ENCODE data around the gene PNMA8B.
"Not testable (repeated sequence)": the region's sequence is repeated elsewhere in the genome, so short reads cannot be mapped to it uniquely, and the experiment has no call there.

PNMA8B gene, protein sequence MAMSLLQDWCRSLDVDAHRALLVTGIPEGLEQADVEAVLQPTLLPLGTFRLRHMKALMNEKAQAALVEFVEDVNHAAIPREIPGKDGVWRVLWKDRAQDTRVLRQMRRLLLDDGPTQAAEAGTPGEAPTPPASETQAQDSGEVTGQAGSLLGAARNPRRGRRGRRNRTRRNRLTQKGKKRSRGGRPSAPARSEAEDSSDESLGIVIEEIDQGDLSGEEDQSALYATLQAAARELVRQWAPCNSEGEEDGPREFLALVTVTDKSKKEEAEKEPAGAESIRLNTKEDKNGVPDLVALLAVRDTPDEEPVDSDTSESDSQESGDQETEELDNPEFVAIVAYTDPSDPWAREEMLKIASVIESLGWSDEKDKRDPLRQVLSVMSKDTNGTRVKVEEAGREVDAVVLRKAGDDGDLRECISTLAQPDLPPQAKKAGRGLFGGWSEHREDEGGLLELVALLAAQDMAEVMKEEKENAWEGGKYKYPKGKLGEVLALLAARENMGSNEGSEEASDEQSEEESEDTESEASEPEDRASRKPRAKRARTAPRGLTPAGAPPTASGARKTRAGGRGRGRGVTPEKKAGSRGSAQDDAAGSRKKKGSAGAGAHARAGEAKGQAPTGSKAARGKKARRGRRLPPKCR

DNA sequence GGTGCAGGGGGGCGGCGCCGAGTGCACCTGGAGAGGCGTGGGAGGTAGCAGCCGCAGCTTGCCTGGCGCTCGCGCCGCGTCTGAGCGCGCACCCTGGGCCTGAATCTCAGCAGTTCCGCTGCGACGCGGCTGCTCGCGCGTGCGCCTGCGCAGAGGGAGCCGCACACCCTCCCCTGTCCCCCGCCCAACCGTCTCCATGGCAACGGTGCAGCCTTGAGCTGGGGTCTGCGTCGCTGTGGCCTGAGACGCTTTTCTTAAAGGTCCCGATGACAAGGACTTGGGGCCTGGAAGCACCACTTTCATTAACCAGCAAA lies at the start of gene PNMA8B:
Gene PNMA8B, minus strand, starts transcription at position 82 of the 314 bp plus-strand sequence. CDS start 402 bp downstream, outside the sequence.
- peak; percentile 56 for DNase-seq

- no peak for DNase-seq
Observed at GRCh38 chr19:46544651-46545050, 49.0 kb upstream of the PNMA8B start.

GRCh38 chr19:46542428-46543230 lies 47.0 kb upstream of the PNMA8B start:
- peak; percentile 88 for DNase-seq

DNA sequence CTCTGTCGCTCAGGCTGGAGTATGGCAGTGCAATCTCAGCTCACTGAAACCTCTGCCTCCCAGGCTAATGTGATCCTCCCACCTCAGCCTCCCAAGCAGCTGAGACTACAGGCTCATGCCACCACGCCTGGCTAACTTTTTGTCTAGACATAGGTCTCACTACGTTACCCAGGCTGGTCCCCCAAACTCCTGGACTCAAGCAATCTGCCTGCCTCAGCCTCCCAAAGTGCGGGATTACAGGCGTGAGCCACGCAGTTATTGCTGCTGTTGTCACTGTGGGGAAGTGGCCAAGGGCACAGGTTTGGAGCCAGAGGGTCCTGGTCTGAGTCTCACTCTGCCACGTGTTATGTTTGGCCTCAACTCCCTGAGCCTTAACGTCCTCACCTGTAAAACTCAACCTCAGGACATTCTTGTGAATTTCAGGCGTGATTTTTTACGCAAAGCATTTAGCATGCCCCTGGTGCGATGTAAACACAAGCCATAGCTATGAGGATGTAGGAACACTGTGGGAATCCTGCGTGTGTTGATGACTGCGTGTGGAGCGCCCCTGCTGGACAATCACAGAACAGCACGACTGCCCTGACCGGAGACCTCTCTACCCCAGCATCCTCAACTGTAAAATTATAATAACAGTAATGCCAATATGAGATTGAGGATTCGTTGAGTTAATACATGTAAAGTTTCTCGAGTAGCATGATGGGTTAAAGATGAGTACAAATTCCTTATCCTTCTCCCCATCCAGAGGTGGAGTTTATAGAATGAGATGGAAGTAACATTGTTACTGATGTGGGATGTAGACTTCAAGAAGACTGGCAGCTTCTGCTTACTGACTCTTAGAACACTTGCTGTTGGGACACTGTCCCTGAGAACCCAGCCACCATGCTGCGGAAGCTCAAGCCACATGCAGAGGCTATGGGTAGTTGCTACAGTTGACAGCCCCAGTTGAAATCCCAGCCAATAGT lies 41.8 kb upstream of the PNMA8B start:
- peak; percentile 75 for DNase-seq

DNA sequence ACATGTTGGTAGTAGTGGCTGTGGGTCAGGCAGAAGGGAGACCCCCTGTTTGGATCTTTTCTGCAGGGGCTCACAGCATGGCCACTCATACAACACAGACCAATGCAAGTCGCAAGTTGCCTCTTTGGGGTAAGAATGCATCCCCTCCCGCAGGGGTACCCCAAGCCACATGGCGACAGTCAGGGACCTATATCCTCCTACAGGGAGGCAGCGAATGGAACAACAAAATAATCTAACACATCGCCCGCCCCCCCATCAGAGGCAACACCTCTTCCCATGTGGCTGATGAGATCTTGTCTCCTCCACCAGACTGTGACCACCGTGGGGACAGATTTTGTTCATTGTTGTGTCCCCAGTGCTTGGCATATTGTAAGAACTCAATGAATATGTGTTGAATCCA lies 40.7 kb upstream of the PNMA8B start:
- DNase-seq, result no peak

DNA sequence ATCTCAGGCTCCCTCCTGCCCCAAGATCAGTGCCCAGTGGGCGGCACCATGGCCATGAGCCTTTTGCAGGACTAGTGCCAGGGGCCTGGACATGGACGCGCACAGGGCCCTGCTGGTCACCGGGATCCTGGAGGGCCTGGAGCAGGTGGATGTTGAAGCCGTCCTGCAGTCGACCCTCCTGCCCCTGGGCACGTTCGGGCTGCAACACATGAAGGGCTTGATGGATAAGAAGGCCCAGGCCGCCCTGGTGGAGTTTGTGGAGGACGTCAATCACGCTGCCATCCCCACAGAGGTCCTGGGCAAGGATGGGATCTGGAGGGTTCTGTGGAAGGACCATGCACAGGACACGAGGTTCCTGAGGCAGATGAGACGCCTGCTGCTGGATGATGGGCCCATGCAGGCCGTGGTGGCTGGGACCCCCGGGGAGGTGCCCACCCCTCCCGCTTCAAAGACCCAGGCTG lies 38.0 kb upstream of the PNMA8B start:
- no peak for DNase-seq

GRCh38 chr19:46533078-46533620 lies 37.5 kb upstream of the PNMA8B start:
- DNase-seq, result no peak

DNA sequence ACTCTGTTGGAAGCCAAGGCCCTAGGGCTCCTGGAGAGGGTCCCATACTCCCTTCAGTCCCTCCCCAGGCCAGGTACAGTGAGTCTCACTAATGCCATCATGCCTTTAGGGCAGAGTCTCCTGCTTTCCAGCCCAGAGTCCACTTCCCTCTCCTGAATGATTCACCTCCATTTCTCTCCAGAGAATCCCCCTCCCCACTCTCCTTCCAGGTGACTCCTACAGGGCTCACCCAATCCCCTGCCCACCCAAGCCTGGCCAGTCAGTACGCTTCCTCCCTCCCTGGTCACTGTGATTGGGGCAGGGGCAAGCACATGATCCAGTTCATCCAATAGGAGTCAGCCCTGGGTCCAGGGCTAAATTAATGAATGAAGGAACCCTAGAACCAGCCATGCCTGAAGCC lies 35.0 kb upstream of the PNMA8B start:
- no peak for DNase-seq

DNA sequence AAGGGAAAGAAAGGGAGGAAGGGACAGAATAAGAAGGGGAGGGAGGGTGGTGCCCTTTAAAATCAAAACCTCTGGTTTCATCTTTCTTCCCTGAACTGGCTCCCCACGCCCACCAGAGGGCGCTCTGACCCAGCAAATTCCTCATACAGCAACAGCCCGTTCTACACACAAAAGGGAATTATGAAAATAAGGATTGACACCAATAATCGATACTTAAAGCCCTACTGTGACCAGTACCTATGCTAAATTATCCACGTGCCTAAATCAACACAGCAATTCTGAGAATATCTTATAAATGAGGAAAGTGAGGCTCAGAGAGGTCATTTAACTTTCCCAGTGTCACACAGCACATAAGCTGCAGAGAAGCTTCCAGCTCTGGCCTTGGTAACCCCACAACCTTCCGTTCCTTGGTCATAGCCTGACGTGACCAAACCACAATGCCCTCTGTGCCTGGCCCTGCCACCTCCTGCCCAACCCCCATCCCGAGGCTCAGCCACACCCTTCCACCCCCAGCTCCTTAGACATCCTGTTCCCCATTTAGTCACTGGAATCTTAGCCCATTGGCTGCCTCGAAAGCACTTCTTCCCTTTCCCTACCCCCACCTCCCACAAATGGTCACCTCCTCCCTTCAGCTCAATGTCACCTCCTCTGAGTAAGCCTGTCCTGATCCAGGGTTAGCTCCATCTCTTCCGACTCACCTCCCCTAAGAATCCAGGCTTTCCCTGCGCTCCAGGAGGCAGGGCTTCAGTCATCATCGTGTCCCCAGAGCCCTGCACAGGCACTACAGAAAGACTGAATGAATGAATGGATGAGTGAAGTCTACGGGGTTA lies 34.2 kb upstream of the PNMA8B start:
- peak; percentile 82 for DNase-seq

GRCh38 chr19:46528601-46529590 lies 33.2 kb upstream of the PNMA8B start:
- no peak for DNase-seq

DNA sequence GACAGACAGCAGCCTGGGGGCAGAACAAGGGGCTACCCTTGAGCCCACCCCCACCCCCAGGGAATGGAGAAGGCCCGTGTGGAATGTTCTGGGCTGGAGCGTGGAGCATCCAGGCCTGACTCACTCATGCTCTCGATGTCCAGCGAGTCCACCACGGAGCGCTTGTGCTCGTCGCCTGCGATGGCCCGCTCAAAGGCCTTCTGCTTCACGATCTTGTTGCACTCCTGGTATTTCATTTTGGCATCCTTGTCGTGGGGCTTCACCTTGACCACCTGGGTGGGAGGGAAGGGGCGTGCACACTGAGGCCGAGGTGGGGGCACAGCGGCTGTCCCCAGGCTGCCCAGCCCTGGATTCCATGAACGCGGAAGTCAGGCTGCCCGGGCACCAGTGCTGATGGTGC lies 31.1 kb upstream of the PNMA8B start:
- DNase-seq, result not testable (repeated sequence)

DNA sequence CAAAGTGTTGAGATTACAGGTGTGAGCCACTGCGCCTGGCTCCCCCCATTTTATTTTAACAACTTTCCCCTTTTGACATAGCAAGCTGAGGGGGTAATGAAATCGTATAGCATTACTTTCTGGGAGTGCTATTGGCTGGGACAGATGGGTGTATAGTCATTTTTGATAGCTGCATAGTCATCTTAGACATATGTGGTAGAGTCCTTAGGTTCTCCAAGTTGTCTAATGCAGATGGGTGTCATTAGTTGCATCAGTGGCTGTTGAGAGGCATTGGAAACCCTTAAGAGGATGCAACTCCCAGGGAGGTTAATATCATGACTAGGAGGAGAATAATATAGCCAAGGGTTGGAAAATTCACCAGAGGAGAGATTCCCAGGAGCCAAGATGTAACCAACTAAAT lies 28.6 kb upstream of the PNMA8B start:
- DNase-seq, result no peak

DNA sequence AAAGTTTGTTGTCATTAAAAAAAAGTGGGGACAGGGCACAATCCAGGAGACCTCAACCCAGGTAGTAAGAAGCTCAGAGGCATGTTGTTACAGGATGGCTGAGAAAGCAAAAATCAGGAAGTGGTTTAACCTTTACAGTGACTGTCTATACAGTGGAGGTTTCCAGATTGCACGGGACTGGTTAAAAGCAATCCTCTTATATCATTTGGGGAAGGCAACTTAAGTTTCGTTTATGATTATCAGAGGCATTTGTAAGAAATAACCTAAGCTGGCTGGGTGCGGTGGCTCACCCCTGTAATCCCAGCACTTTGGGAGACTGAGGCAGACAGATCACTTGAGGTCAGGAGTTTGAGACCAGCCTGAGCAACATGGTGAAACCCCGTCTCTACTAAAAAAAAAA lies 27.3 kb upstream of the PNMA8B start:
- DNase-seq, result peak; percentile 47

- no peak for DNase-seq
Observed at GRCh38 chr19:46521241-46521868, 25.7 kb upstream of the PNMA8B start.

DNA sequence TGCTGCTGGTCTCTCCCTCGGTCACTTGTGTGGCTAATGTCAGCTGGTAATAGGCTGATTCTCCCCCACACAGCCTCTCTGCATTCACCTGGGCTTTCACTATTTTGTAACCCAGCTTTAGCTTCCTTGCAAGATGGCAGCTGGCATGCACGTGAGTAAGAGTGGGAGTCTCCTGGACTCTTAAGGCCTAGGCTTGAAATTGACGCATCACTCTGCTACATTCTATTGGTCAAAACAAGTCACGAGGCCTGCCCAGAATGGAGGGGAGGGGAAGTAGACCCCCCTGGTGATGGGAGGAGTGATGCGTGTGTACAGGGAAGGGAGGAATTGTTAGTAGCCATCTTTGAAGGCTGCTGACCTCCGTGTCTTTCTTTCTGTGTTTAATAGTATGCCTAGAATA lies 24.9 kb upstream of the PNMA8B start:
- no peak for DNase-seq

GRCh38 chr19:46517471-46517870 lies 21.8 kb upstream of the PNMA8B start:
- DNase-seq, result no peak

- DNase-seq, result peak; percentile 39
Observed at GRCh38 chr19:46515879-46516350, 20.2 kb upstream of the PNMA8B start.

DNA sequence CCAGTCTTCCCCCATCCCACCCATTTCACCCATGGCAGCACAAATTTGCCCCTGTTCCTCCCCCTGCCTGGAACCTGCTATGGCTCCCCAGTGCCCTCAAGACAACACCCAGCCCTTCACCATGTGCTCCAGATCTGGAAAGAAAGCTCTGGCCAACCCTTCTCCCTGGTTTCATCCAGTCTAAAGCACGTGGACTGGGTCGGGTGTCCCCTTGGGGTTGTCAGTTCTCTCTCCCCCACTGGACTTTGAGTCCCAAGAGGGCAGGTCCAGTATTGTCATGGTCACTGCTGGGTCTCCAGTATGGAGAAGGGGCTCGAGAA lies 19.6 kb upstream of the PNMA8B start:
- DNase-seq, result no peak

GRCh38 chr19:46514589-46515289 lies 19.1 kb upstream of the PNMA8B start:
- DNase-seq, result no peak
